ENCODE results near the gene ARHGDIB. TPM values are rescaled to one million over a fixed set of nuclear protein-coding genes. Genes with fewer than 3 reads are reported as not detected.

Gene ARHGDIB
- polyA plus RNA-seq, 3 donors: 27.0 to 267 (median 154) TPM

Other genes with a start within 250 kb of the ARHGDIB start
- gene WBP11, start 158.1 kb downstream of the ARHGDIB start, polyA plus RNA-seq: 10 to 100 TPM; 11.5 to 22.3 (median 19.9) TPM
- gene C12orf60, start 157.9 kb downstream of the ARHGDIB start, polyA plus RNA-seq: 1 to 10 TPM in 1 of 3 donors, under 1 TPM in 2; 0.49 to 1.0 (median 0.82) TPM
- gene SMCO3, start 147.4 kb downstream of the ARHGDIB start, polyA plus RNA-seq: 1 to 10 TPM in 1 of 3 donors, under 1 TPM in 1, not detected in 1; 0.12 to 1.1 TPM
- gene ART4, start 118.1 kb downstream of the ARHGDIB start, polyA plus RNA-seq: 1 to 10 TPM in 1 of 3 donors, under 1 TPM in 2; 0.66 to 3.3 (median 0.74) TPM
- gene MGP, start 75.7 kb downstream of the ARHGDIB start, polyA plus RNA-seq: 1,000 to 10,000 TPM in 1 of 3 donors, 100 to 1,000 TPM in 1, 10 to 100 TPM in 1; 63.1 to 1,647 (median 417) TPM
- 10 to 100 TPM in 1 of 3 donors, 1 to 10 TPM in 1, under 1 TPM in 1; 0.21 to 44.0 (median 1.1) TPM for gene ERP27, start 23.1 kb downstream of the ARHGDIB start, polyA plus RNA-seq
- not detected for gene PDE6H, start 11.4 kb upstream of the ARHGDIB start, polyA plus RNA-seq

Measured in adipose tissue (tissue), 3 donors.